ENCODE measurements around the gene PEX16. TPM values are rescaled to one million over a fixed set of nuclear protein-coding genes. Genes with fewer than 3 reads are reported as not detected.

The PEX16 gene
- total RNA-seq, 1 experiment from 2014 or later, result 28.1 TPM

GRCh38 chr11:45933131-45933831, 15.6 kb upstream of the PEX16 start:
- no peak overlapping the region for H3K4me3 Mint-ChIP-seq (ENCODE audit: unreplicated experiment)
- H3K4me1 Mint-ChIP-seq (ENCODE audit: insufficient read depth, unreplicated experiment), result peaks cover 23% of the 10 kb centered on the region
- intact Hi-C loops (cut with micrococcal nuclease), result no loop called here
- TF ChIP-seq CTCF (IDR thresholded peaks at IDR 0.05; ENCODE audit: unreplicated experiment), result no peak
- POLR2A ChIA-PET, result interaction anchor here (0.9 to 1.4 kb wide), 2 partner anchors 9 to 14 kb away, joined by 3 to 4 read pairs; no protein-coding TSS in a partner anchor
- H3K27me3 Mint-ChIP-seq (ENCODE audit: insufficient read depth, unreplicated experiment), result no peaks in the 10 kb centered on the region
- CTCF ChIA-PET, result interaction anchor here (1.5 kb wide), 1 partner anchor 32 kb away, joined by 4 read pairs; no protein-coding TSS in a partner anchor
- no peaks in the 10 kb centered on the region for H3K9me3 Mint-ChIP-seq (ENCODE audit: unreplicated experiment)
- H3K36me3 Mint-ChIP-seq (ENCODE audit: insufficient read depth, unreplicated experiment), result peaks cover 67% of the 10 kb centered on the region
- H3K27ac Mint-ChIP-seq (ENCODE audit: low read depth, unreplicated experiment), result no peak overlapping the region
- peak; percentile 9 for DNase-seq (ENCODE audit: unreplicated experiment)
- BruUV-seq (replicated peaks), result TSS peak; percentile 52

GRCh38 chr11:45932217-45932616, 14.5 kb upstream of the PEX16 start:
- Mint-ChIP-seq H3K9me3 (ENCODE audit: unreplicated experiment) (no peaks in the 10 kb centered on the region), H3K4me1 (ENCODE audit: insufficient read depth, unreplicated experiment) (peaks cover 23% of the 10 kb centered on the region), H3K27me3 (ENCODE audit: insufficient read depth, unreplicated experiment) (no peaks in the 10 kb centered on the region), H3K27ac (ENCODE audit: low read depth, unreplicated experiment) (no peak overlapping the region), H3K36me3 (ENCODE audit: insufficient read depth, unreplicated experiment) (peaks cover 65% of the 10 kb centered on the region), H3K4me3 (ENCODE audit: unreplicated experiment) (no peak overlapping the region)
- DNase-seq (ENCODE audit: unreplicated experiment), result no peak
- no peak for TF ChIP-seq CTCF (IDR thresholded peaks at IDR 0.05; ENCODE audit: unreplicated experiment)
- CTCF ChIA-PET, result interaction anchor here (1.0 to 1.5 kb wide), 2 partner anchors 33 kb away, joined by 3 to 4 read pairs; no protein-coding TSS in a partner anchor
- BruUV-seq (replicated peaks), result no TSS peak
- POLR2A ChIA-PET, result interaction anchor here (0.7 to 1.4 kb wide), 3 partner anchors 10 to 39 kb away, joined by 3 to 4 read pairs (median 3); no protein-coding TSS in a partner anchor
- intact Hi-C loops (cut with micrococcal nuclease), result no loop called here

GRCh38 chr11:45931739-45932138, 14.1 kb upstream of the PEX16 start:
- no peak for TF ChIP-seq CTCF (IDR thresholded peaks at IDR 0.05; ENCODE audit: unreplicated experiment)
- intact Hi-C loops (cut with micrococcal nuclease), result no loop called here
- no TSS peak for BruUV-seq (replicated peaks)
- CTCF ChIA-PET, result interaction anchor here (1.0 kb wide), 1 partner anchor 33 kb away, joined by 3 read pairs; no protein-coding TSS in a partner anchor
- POLR2A ChIA-PET, result interaction anchor here (0.5 to 2.4 kb wide), 8 partner anchors 9 to 88 kb away, joined by 3 to 23 read pairs (median 4); partner anchors contain the start of genes CRY2 and PEX16
- H3K36me3 Mint-ChIP-seq (ENCODE audit: insufficient read depth, unreplicated experiment), result peaks cover 60% of the 10 kb centered on the region
- H3K27me3 Mint-ChIP-seq (ENCODE audit: insufficient read depth, unreplicated experiment), result no peaks in the 10 kb centered on the region
- peak overlapping the region; percentile 80 for H3K27ac Mint-ChIP-seq (ENCODE audit: low read depth, unreplicated experiment)
- peaks cover 23% of the 10 kb centered on the region for H3K4me1 Mint-ChIP-seq (ENCODE audit: insufficient read depth, unreplicated experiment)
- H3K4me3 Mint-ChIP-seq (ENCODE audit: unreplicated experiment), result no peak overlapping the region
- no peaks in the 10 kb centered on the region for H3K9me3 Mint-ChIP-seq (ENCODE audit: unreplicated experiment)
- DNase-seq (ENCODE audit: unreplicated experiment), result no peak

- H3K4me1 Mint-ChIP-seq (ENCODE audit: insufficient read depth, unreplicated experiment), result peaks cover 23% of the 10 kb centered on the region
- no TSS peak for BruUV-seq (replicated peaks)
- H3K9me3 Mint-ChIP-seq (ENCODE audit: unreplicated experiment), result no peaks in the 10 kb centered on the region
- intact Hi-C loops (cut with micrococcal nuclease), result no loop called here
- no peak overlapping the region for H3K4me3 Mint-ChIP-seq (ENCODE audit: unreplicated experiment)
- peaks cover 53% of the 10 kb centered on the region for H3K36me3 Mint-ChIP-seq (ENCODE audit: insufficient read depth, unreplicated experiment)
- H3K27ac Mint-ChIP-seq (ENCODE audit: low read depth, unreplicated experiment), result peak overlapping the region; percentile 80
- no peaks in the 10 kb centered on the region for H3K27me3 Mint-ChIP-seq (ENCODE audit: insufficient read depth, unreplicated experiment)
- POLR2A ChIA-PET, result interaction anchor here (0.5 to 2.4 kb wide), 7 partner anchors 10 to 88 kb away, joined by 3 to 23 read pairs (median 4); partner anchors contain the start of genes CRY2 and PEX16
- CTCF ChIA-PET, result interaction anchor here (0.5 to 2.0 kb wide), 10 partner anchors 13 to 830 kb away, joined by 3 to 10 read pairs (median 3); no protein-coding TSS in a partner anchor
- DNase-seq (ENCODE audit: unreplicated experiment), result peak; percentile 91
- TF ChIP-seq CTCF (IDR thresholded peaks at IDR 0.05; ENCODE audit: unreplicated experiment), result no peak
These were observed 13.4 kb upstream of the PEX16 start for GRCh38 chr11:45930951-45931570.

Measured in MCF 10A (cell line).